ENCODE results near the gene TXNIP.

Gene TXNIP

GRCh38 chr1:145986551-145986950 lies 9.8 kb downstream of the TXNIP start:
- no peak for DNase-seq (ENCODE audit: low read depth in 2 of 3, low spot score in 1 of 3)

DNA sequence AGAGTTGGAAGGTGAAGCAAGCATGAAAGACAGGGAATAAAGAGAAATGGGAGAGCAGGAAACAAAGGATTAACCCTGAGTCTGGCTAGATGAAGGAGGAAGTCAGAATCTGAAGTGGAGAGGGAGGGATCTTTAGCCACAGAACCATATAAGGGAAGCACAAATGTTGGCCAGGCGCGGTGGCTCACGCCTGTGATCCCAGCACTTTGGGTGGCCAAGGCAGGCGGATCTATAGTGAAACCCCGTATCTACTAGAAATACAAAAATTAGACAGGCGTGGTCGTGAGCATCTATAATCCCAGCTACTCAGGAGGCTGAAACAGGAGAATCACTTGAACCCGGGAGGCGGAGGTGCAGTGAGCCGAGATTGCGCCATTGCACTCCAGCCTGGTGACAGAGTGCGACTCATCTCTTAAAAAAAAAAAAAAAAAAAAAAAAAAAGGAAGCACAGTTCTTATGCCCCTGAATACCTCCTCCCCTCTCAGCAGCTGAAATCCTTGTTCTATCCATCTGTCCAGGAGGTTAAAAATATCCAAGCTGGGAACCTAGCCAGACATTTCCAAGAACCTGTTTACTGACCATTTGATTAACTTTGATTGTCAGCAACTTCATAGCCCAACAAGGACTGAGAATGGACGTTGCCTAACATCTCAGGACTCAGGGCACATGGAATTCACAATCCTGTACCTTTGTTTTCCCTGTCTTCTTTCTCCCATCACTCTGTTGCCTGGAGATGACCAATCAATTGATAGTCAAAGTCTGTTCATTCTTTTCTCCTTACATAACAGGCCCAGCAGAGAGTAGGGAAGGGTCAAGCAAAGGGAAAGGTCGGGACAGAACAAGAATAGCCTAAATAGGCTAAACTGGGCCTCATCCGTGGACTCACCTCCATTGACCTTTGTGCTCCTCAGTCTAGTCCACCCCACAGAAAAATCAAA lies 10.6 kb downstream of the TXNIP start:
- no peak for DNase-seq (ENCODE audit: low read depth in 2 of 3, low spot score in 1 of 3)

- no peak for DNase-seq (ENCODE audit: low read depth in 2 of 3, low spot score in 1 of 3)
Measured at GRCh38 chr1:145985129-145985501, 11.3 kb downstream of the TXNIP start.

GRCh38 chr1:145983960-145984830 lies 12.2 kb downstream of the TXNIP start:
- DNase-seq (ENCODE audit: low read depth in 2 of 3, low spot score in 1 of 3): no peak

DNA sequence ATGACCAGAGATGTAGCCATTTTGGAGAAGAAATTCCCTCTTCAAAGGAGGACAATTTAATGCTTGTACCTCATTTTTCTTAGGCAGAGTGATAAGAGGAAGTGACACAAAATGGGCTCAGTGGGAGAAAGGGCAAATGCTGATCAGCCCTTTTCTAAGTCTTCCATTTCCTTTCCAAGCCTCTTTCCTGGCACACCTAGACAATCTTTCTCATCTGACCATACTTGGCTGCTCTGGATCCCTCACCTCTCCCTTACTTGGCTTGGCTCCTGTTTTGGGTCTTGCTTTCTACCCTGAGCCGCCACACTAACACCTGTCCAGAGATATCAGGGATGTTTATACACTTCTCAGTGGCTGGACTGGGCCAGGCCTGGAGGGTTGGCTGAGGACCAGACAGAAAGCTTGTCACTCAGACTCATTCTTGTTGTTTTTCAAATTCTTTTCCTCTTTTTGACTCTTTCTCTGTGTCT lies 13.1 kb downstream of the TXNIP start:
- no peak for DNase-seq (ENCODE audit: low read depth in 2 of 3, low spot score in 1 of 3)

- DNase-seq (ENCODE audit: low read depth in 2 of 3, low spot score in 1 of 3): no peak
Measured at GRCh38 chr1:145982010-145982723, 14.2 kb downstream of the TXNIP start.

DNA sequence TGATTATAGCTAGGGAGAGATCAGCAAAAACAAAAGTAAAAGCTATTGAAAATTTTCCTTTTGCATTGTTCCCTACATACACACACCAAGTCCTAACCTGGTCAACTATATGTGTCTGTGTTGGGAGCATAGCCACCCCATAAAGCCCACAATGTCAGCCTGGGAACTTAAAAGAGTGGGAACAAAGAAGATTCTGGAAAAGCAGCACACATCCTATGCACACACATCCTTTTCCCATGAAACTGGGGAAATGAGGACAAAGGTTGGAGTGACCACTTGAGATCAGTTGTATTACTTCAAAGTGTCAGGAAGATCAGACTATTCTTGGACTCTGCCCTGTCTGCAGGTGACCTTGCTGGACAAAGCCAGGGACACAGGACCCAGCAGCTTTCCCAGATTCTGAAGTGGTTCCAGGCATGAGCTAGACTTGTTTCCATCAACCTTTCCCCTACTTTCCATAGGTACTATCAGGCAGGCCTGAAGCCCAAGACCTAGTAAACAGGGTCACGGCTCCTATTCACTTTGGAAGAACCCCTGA lies 15.9 kb downstream of the TXNIP start:
- no peak for DNase-seq (ENCODE audit: low read depth in 2 of 3, low spot score in 1 of 3)

DNA sequence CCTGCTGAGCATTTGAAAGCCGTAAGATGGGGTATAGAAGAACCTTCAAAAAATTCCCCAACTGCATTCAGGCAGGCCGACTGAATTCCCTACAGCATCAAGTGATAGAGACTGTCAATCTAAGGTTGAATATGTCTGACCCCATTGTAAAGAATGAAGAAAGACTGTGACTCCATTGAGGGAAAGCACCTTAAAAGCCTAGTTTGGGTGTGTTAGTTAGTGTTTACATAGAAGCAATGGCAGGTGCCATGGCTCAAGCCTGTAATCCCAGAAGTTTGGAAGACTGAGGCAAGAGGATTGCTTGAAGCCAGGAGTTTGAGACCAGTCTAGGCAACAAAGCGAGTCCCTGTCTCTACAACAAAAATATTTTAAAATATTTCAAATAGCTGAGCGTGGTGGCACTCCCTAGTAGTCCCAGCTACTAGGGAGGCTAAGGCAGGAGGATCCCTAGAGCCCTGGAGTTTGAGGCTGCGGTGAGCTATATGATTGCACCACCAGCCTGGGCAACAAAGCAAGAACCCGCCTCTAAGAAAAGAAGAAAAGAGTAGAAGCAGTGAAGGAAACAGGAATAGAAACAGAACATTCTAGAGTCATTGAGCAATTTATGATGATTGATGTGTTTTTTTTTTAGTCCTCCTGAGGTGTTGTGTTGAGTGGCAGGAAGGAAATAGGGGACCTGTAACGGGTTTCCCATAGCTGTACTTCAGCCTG lies 16.5 kb downstream of the TXNIP start:
- DNase-seq (ENCODE audit: low read depth in 2 of 3, low spot score in 1 of 3): no peak

DNA sequence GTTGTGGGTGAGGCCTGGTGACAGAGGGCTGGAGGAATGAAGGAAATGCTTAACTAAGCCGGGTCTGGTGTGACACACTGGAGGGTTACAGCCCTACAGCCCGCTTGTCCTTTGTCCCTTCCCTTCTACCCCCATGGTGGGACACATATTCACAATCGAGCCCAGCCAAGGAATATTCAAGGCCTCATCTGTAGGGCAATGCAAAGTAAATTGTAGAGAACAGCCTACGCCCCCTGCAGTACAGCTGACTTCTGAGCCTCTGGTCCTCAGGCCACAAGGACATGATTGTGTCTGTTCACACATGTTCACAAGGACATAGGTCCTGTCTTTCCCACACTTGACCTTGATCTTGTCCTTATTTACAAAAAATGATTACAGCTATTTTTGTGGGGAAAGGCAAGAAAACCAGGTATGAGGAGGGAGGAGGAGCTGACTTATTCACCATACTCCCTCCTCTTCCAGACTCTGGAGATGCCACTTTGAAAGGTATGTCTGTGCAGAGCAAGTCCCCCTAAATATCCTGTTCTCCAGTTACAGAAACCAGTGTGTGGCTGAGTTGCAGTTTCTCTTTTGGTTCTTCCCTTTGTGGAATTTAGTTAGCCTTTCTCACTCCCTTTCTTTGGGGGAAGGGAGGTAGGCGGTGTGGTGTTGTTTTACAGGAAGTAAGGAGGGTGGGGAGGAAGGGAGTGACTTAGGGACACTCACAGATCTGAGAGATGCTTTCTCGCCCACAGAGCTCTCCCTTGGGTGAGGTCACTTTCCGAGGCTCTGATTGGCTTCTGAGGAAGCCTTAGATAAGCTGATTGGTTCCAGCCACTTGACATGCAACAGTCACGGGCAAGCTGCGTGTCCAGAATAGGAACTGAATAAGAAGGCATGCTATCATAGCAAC lies 17.3 kb downstream of the TXNIP start:
- peak; percentile 75 to 83 (median 80) for DNase-seq (ENCODE audit: low read depth in 2 of 3, low spot score in 1 of 3)

- DNase-seq (ENCODE audit: low read depth in 2 of 3, low spot score in 1 of 3): no peak
Measured at GRCh38 chr1:145978471-145978853, 17.9 kb downstream of the TXNIP start.

DNA sequence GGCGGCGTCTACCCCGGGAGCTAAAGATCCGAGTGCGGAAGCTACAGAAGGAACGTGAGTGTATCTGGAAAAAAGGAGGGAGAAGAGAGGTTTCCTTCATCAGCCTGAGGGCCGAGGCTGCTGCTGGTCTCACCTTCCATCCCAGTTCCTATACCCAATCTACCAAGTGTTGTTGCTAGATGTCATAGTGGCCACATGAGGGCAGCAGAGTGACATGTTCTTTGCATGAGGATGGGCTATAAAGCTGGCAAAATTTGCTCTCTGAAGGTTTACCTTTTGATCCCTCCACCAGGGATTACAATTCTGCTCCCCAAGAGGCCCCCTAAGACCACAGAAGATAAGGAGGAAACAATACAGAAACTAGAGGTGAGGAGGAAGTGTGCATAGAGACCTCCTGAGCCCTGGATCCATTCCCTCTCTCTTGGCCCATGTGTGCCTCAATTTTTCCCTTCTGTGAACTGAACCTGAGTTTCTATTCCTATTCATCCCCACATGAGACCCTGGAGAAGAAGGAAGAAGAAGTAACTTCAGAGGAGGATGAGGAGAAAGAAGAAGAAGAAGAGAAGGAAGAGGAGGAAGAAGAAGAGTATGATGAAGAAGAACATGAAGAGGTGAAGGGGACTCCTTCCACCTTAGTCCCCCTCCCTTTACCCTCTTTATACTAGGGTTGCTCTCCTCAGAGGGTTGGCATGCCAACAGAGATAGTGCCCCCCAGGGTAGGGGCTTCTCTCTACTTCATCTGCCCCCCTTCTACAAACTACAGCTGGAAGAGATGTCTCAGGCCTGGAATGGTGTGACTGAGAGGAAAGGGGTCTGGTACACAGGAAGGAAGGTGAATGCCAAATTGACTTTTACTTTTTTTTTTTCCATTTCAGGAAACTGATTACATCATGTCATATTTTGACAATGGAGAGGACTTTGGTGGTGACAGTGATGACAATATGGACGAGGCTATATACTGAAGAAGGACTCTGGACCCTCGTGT lies 18.6 kb downstream of the TXNIP start:
- peak in 1 of 3 donors; percentile 56 for DNase-seq (ENCODE audit: low read depth in 2 of 3, low spot score in 1 of 3)

DNA sequence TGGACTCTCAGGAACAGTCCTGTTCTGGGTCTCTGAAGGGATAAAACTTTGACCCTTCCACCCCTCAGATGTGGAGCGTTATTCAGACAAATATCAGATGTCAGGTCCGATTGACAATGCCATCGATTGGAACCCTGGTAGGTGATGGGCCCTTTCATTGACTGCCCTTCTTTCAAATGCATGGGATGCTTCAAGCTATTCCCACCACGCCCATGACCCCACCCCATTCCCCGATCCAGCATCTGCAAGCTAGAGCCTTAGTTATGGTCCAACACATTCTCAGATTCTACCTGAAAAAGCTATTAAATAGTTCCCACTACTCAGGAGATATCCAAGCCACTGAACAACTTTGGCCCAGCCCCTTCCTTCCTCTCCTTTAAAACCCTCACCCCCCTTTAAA lies 19.4 kb downstream of the TXNIP start:
- no peak for DNase-seq (ENCODE audit: low read depth in 2 of 3, low spot score in 1 of 3)

GRCh38 chr1:145975216-145975615 lies 21.2 kb downstream of the TXNIP start:
- DNase-seq (ENCODE audit: low read depth in 2 of 3, low spot score in 1 of 3): no peak

- no peak for DNase-seq (ENCODE audit: low read depth in 2 of 3, low spot score in 1 of 3)
Measured at GRCh38 chr1:145974721-145975120, 21.7 kb downstream of the TXNIP start.

GRCh38 chr1:145972580-145972979 lies 23.8 kb downstream of the TXNIP start:
- DNase-seq (ENCODE audit: low read depth in 2 of 3, low spot score in 1 of 3): no peak

GRCh38 chr1:145967288-145967687 lies 29.1 kb downstream of the TXNIP start:
- DNase-seq (ENCODE audit: low read depth in 2 of 3, low spot score in 1 of 3): no peak

DNA sequence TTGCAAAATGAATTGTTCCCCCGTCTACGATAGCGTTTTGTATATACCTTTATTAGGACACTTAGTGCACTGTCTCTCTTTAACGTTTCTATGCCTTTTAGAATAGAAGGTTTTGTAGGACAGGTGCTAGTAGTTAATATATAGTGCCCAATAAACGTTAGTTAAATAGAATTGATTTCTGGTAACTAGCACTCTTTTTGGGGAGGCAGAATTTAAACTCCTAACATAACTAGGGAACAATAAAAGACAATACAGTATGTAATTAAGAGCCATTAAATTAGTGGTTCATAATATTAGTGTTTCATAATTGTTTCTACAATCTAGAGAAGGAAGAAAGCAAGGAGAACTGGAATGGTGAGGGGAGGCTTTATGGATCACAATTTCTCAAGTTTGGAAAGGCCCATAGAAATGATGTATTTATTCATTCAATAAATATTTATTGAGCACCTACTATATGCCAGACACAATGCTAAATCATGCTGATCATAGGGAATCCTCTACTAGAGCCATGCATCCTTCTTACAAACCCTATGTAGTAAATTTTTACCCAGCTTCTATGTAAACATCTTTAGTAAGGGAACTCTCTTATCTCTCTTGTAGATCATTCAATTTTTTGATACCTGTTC lies 31.1 kb downstream of the TXNIP start:
- no peak for DNase-seq (ENCODE audit: low read depth in 2 of 3, low spot score in 1 of 3)

All from stimulated activated CD4-positive, alpha-beta T cell treated with anti-CD3 and anti-CD28 coated beads, Interleukin-12 subunit alpha, Interleukin-12 subunit beta, amount 100 ng/mL, for 48 hours (primary cell).